Medulla oblongata (tissue), 1 donor: Measurements from ENCODE around the gene GNAT3.

Experiments used
- DNase-seq: peaks from one replicate; pipeline ENCODE4 v3.0.0-alpha.2; 2015; ENCODE audit errors: extremely low spot score

The GNAT3 gene

GRCh38 chr7:80511964-80512363 is at the start of gene GNAT3:
Gene GNAT3, minus strand, starts transcription at chr7:80512064. Its CDS starts 138 bp downstream, at chr7:80511926.
- no peak for DNase-seq

GRCh38 chr7:80558116-80558515 is 46.3 kb upstream of the GNAT3 start:
- no peak for DNase-seq

- DNase-seq, result no peak
These were observed 40.3 kb upstream of the GNAT3 start for GRCh38 chr7:80552031-80552694.

- DNase-seq, result no peak
These were observed 38.1 kb upstream of the GNAT3 start for GRCh38 chr7:80550005-80550404.

GRCh38 chr7:80548840-80549530 is 37.1 kb upstream of the GNAT3 start:
- DNase-seq, result no peak

- DNase-seq, result no peak
These were observed 30.5 kb upstream of the GNAT3 start for GRCh38 chr7:80542398-80542797.

- no peak for DNase-seq
These were observed 29.0 kb upstream of the GNAT3 start for GRCh38 chr7:80540836-80541235.

- no peak for DNase-seq
These were observed 25.2 kb upstream of the GNAT3 start for GRCh38 chr7:80537091-80537490.

GRCh38 chr7:80536426-80536825 is 24.6 kb upstream of the GNAT3 start:
- DNase-seq, result peak; percentile 12

- DNase-seq, result no peak
These were observed 21.4 kb upstream of the GNAT3 start for GRCh38 chr7:80533287-80533686.

GRCh38 chr7:80532153-80532552 is 20.3 kb upstream of the GNAT3 start:
- no peak for DNase-seq

- DNase-seq, result no peak
These were observed 18.3 kb upstream of the GNAT3 start for GRCh38 chr7:80530136-80530535.

- DNase-seq, result no peak
These were observed 17.5 kb upstream of the GNAT3 start for GRCh38 chr7:80529362-80529761.

- DNase-seq, result no peak
These were observed 16.8 kb upstream of the GNAT3 start for GRCh38 chr7:80528689-80529088.

- DNase-seq, result no peak
These were observed 14.6 kb upstream of the GNAT3 start for GRCh38 chr7:80526472-80526871.

GRCh38 chr7:80524693-80525092 is 12.8 kb upstream of the GNAT3 start:
- DNase-seq, result no peak

- DNase-seq, result no peak
These were observed 9.9 kb upstream of the GNAT3 start for GRCh38 chr7:80521809-80522208.

- no peak for DNase-seq
These were observed 8.3 kb upstream of the GNAT3 start for GRCh38 chr7:80520199-80520598.

- peak; percentile 7 for DNase-seq
These were observed 5.5 kb upstream of the GNAT3 start for GRCh38 chr7:80517282-80517747.

GRCh38 chr7:80515298-80515697 is 3.4 kb upstream of the GNAT3 start:
- no peak for DNase-seq

GRCh38 chr7:80510021-80510420 is 1.8 kb downstream of the GNAT3 start:
- DNase-seq, result no peak

- DNase-seq, result no peak
These were observed 3.4 kb downstream of the GNAT3 start for GRCh38 chr7:80508440-80508839.

GRCh38 chr7:80505900-80506500 is 5.9 kb downstream of the GNAT3 start:
- no peak for DNase-seq
